Measurements from ENCODE around the gene CCDC85C. TPM values are rescaled to one million over a fixed set of nuclear protein-coding genes. Genes with fewer than 3 reads are reported as not detected.
A peak's percentile ranks its signal among the peaks of the same experiment; 100 is the strongest.

The CCDC85C gene
- total and polyA plus RNA-seq, 10 of the 15 experiments (the other 5 are each of a cell fraction or from before 2014, with no cell fraction given): 0.03 to 3.6 (median 1.1) TPM

DNA sequence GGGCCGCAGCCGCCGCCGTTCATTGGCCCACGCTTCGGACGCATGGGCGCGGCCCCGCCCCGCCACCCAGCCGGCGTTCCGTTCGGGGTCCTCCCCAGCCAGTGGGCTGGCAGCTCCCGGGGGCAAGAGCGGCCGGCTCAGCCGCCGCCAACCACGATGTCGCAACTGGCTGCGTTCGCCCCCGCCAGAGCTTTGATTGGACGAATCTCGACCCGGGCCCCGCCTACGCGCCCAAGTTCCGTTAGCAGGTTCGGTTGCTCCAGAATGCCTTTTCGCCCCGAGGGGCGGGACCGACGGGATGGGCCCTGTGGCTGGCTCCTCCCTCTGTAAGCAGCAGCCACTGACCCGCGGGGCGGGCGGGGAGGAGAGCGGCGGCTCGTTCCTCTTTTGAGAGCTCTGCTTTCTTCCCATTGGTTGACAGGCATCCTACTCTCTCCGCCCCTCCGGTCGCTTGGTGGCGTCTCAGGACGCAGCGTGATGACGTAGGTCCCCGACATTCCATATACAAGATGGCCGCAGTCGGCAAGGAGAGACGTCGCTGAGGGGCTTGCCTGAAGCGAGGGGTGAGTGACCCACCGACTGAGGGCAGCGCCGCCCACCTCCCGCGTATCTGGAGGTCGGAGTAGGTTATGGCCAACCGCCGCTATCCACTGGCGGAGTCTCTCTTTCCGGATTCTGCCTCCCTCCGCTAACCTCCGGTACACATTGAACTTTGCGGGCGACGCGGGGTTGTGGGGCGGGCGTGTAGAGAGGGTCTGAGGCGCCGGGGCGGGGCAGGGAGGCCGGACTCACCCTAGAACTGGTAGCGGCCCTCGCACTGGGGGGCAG, 122.9 kb downstream of the CCDC85C start, which contains the start of gene CCNK (continued):
- TF ChIP-seq, protein P1, sequence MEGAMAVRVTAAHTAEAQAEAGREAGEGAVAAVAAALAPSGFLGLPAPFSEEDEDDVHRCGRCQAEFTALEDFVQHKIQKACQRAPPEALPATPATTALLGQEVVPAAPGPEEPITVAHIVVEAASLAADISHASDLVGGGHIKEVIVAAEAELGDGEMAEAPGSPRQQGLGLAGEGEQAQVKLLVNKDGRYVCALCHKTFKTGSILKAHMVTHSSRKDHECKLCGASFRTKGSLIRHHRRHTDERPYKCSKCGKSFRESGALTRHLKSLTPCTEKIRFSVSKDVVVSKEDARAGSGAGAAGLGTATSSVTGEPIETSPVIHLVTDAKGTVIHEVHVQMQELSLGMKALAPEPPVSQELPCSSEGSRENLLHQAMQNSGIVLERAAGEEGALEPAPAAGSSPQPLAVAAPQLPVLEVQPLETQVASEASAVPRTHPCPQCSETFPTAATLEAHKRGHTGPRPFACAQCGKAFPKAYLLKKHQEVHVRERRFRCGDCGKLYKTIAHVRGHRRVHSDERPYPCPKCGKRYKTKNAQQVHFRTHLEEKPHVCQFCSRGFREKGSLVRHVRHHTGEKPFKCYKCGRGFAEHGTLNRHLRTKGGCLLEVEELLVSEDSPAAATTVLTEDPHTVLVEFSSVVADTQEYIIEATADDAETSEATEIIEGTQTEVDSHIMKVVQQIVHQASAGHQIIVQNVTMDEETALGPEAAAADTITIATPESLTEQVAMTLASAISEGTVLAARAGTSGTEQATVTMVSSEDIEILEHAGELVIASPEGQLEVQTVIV (IDR thresholded peaks at IDR 0.05; ENCODE audit: borderline replicate concordance, partially characterized antibody): no peak
- peak; percentile 95 for TF ChIP-seq CHD2 (IDR thresholded peaks at IDR 0.05; ENCODE audit: borderline replicate concordance, low read depth, low read length)
- peak; percentile 66 for TF ChIP-seq NR2C1 (IDR thresholded peaks at IDR 0.05)
- TF ChIP-seq HCFC1 (IDR thresholded peaks at IDR 0.05; ENCODE audit: low read length): peak; percentile 73
- TF ChIP-seq ZZZ3 (IDR thresholded peaks at IDR 0.05; ENCODE audit: control insufficient read depth, insufficient read length, low read depth): no peak
- TF ChIP-seq PAX5 (IDR thresholded peaks at IDR 0.05; ENCODE audit: borderline replicate concordance, low read depth, low read length): no peak
- TF ChIP-seq RELA (IDR thresholded peaks at IDR 0.05; ENCODE audit: borderline replicate concordance, partially characterized antibody): peak; percentile 38
- 0 out of 2 replicates have a peak, but pooled peaks have one; percentile 59 for TF ChIP-seq ZNF207 (IDR thresholded peaks at IDR 0.05; ENCODE audit: borderline replicate concordance)
- TF ChIP-seq POU2F2 (IDR thresholded peaks at IDR 0.05; ENCODE audit: borderline replicate concordance, low read depth, low read length): peak; percentile 39; the same call in 1 of the 3 replicates
- no peak for TF ChIP-seq RCOR1 (conservative IDR thresholded peaks at IDR 0.05; ENCODE audit: low read depth, low read length)
- no peak for TF ChIP-seq GATAD2B (conservative IDR thresholded peaks at IDR 0.05; ENCODE audit: low read depth)
- peak; percentile 98 for TF ChIP-seq YY1 (IDR thresholded peaks at IDR 0.05; ENCODE audit: low read depth, low read length)
- TF ChIP-seq, protein P2, sequence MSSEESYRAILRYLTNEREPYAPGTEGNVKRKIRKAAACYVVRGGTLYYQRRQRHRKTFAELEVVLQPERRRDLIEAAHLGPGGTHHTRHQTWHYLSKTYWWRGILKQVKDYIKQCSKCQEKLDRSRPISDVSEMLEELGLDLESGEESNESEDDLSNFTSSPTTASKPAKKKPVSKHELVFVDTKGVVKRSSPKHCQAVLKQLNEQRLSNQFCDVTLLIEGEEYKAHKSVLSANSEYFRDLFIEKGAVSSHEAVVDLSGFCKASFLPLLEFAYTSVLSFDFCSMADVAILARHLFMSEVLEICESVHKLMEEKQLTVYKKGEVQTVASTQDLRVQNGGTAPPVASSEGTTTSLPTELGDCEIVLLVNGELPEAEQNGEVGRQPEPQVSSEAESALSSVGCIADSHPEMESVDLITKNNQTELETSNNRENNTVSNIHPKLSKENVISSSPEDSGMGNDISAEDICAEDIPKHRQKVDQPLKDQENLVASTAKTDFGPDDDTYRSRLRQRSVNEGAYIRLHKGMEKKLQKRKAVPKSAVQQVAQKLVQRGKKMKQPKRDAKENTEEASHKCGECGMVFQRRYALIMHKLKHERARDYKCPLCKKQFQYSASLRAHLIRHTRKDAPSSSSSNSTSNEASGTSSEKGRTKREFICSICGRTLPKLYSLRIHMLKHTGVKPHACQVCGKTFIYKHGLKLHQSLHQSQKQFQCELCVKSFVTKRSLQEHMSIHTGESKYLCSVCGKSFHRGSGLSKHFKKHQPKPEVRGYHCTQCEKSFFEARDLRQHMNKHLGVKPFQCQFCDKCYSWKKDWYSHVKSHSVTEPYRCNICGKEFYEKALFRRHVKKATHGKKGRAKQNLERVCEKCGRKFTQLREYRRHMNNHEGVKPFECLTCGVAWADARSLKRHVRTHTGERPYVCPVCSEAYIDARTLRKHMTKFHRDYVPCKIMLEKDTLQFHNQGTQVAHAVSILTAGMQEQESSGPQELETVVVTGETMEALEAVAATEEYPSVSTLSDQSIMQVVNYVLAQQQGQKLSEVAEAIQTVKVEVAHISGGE (CRISPR knock-in tag; IDR thresholded peaks at IDR 0.05): no peak
- no peak for TF ChIP-seq DPF2 (IDR thresholded peaks at IDR 0.05)
- TF ChIP-seq KDM1A (IDR thresholded peaks at IDR 0.05; ENCODE audit: borderline replicate concordance): no peak
- TF ChIP-seq, protein P3, sequence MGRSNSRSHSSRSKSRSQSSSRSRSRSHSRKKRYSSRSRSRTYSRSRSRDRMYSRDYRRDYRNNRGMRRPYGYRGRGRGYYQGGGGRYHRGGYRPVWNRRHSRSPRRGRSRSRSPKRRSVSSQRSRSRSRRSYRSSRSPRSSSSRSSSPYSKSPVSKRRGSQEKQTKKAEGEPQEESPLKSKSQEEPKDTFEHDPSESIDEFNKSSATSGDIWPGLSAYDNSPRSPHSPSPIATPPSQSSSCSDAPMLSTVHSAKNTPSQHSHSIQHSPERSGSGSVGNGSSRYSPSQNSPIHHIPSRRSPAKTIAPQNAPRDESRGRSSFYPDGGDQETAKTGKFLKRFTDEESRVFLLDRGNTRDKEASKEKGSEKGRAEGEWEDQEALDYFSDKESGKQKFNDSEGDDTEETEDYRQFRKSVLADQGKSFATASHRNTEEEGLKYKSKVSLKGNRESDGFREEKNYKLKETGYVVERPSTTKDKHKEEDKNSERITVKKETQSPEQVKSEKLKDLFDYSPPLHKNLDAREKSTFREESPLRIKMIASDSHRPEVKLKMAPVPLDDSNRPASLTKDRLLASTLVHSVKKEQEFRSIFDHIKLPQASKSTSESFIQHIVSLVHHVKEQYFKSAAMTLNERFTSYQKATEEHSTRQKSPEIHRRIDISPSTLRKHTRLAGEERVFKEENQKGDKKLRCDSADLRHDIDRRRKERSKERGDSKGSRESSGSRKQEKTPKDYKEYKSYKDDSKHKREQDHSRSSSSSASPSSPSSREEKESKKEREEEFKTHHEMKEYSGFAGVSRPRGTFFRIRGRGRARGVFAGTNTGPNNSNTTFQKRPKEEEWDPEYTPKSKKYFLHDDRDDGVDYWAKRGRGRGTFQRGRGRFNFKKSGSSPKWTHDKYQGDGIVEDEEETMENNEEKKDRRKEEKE (IDR thresholded peaks at IDR 0.05): no peak
- TF ChIP-seq KAT2A (conservative IDR thresholded peaks at IDR 0.05; ENCODE audit: control insufficient read depth, low read depth, low read length): no peak
- no peak for TF ChIP-seq SUZ12 (IDR thresholded peaks at IDR 0.05; ENCODE audit: unreplicated experiment)
- no peak for TF ChIP-seq TBL1XR1 (IDR thresholded peaks at IDR 0.05; ENCODE audit: low read depth, low read length)
- peak; percentile 98 for TF ChIP-seq NBN (IDR thresholded peaks at IDR 0.05)
- TF ChIP-seq ZSCAN29 (IDR thresholded peaks at IDR 0.05): no peak
- peak; percentile 99 for TF ChIP-seq CREB1 (IDR thresholded peaks at IDR 0.05; ENCODE audit: low read depth)
- peak; percentile 94 for TF ChIP-seq POLR2AphosphoS5 (IDR thresholded peaks at IDR 0.05; ENCODE audit: low read length)

Measured in GM12878 (cell line).